ENCODE measurements around the gene SIT1.

The SIT1 gene

DNA sequence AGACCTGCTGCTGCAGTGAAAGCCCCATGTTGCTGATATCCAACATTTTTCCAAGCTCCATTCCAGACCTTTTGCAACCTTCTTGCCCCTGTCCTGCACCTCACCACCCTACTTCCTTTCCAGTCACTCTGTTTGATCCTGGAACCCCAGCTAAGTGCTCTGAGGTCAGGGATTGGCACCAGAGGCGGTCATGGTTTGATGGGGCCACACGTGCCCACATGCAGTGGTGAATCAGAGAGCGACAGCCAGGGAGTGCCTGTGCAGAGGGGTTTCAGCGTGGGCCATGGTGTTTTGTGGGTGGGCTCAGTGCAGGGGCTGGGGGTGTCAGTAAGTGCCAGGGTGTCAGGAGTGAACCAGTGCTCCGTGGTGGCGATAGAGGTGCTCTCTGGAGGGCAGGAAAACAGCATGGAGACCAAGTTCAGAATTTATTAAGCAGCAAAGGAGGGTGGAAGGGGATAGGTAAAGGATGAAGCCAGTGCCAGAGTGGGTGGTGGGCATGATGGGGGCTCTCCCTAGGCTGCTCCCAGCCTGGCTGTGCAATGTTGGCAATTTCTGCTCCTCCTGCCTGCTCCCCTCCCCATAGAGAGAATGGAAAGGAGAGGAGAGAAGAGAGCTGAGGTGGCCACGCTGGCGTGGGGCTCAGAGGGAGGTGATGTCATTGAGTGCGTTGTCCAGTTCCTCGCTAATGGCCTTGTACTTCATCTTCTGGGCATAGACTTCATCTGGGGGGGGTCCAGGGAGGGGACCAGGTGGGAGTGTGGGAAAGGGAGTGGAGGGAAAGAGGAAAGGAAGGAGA, 32.0 kb upstream of the SIT1 start:
- DNase-seq (ENCODE audit: low read depth): no peak
- TF ChIP-seq, protein P1, sequence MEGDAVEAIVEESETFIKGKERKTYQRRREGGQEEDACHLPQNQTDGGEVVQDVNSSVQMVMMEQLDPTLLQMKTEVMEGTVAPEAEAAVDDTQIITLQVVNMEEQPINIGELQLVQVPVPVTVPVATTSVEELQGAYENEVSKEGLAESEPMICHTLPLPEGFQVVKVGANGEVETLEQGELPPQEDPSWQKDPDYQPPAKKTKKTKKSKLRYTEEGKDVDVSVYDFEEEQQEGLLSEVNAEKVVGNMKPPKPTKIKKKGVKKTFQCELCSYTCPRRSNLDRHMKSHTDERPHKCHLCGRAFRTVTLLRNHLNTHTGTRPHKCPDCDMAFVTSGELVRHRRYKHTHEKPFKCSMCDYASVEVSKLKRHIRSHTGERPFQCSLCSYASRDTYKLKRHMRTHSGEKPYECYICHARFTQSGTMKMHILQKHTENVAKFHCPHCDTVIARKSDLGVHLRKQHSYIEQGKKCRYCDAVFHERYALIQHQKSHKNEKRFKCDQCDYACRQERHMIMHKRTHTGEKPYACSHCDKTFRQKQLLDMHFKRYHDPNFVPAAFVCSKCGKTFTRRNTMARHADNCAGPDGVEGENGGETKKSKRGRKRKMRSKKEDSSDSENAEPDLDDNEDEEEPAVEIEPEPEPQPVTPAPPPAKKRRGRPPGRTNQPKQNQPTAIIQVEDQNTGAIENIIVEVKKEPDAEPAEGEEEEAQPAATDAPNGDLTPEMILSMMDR (conservative IDR thresholded peaks at IDR 0.05; ENCODE audit: low read depth, low read length): no peak
- no peak overlapping the region for H3K4me3 ChIP-seq (ENCODE audit: low read length)

DNA sequence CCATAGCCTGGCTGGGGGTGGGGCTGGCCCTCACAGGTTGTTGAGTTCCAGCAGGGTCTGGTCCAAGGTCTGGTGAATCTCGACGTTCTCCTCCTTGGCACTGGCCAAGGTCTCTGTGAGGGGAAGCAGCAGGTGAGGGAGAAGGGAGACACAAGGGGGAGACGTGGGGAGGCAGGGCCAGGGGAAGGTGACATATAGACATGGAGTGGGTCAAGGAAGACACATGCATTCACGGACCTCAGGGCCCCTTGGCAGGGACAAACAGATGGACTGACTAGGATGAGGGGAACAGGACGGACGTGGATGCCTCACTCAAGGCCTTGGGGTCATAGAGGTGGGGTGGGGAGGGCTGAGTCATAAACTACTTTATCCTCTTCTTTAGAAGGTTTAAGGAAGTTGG, 31.3 kb upstream of the SIT1 start:
- TF ChIP-seq, protein P1 (conservative IDR thresholded peaks at IDR 0.05; ENCODE audit: low read depth, low read length): no peak
- DNase-seq (ENCODE audit: low read depth): no peak
- H3K4me3 ChIP-seq (ENCODE audit: low read length): no peak overlapping the region

DNA sequence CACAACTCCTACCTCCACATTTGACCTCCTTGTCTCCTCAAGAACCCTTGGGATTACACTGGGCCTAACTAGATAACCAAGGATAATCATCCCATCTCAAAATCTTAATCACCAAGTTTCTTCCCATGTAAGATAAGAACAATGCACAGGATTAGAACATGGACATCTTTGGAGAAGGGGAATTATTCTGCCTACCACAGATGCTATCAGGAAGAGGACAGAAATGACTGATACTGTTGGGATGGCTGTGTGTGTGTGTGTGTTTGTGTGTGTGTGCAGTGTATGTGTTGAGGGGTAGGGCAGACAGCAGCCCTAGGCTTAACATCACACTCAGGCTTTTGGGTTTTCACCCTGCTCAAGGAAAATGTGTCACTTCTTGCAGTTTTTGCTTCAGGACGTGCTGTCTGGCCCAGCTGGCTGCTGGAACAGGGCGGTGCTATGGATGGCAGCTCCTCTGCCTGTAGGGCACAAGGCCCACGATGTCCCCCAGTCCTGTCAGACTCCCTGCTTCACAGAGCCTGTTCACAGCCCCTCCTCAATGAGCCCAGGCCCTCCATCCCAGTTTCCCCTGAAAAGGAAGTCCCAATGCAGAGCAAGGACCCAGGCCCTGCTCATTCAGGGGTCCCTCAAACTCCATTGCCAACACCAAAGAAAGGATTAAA, 30.7 kb upstream of the SIT1 start:
- TF ChIP-seq, protein P1 (conservative IDR thresholded peaks at IDR 0.05; ENCODE audit: low read depth, low read length): no peak
- no peak for DNase-seq (ENCODE audit: low read depth)
- no peak overlapping the region for H3K4me3 ChIP-seq (ENCODE audit: low read length)

DNA sequence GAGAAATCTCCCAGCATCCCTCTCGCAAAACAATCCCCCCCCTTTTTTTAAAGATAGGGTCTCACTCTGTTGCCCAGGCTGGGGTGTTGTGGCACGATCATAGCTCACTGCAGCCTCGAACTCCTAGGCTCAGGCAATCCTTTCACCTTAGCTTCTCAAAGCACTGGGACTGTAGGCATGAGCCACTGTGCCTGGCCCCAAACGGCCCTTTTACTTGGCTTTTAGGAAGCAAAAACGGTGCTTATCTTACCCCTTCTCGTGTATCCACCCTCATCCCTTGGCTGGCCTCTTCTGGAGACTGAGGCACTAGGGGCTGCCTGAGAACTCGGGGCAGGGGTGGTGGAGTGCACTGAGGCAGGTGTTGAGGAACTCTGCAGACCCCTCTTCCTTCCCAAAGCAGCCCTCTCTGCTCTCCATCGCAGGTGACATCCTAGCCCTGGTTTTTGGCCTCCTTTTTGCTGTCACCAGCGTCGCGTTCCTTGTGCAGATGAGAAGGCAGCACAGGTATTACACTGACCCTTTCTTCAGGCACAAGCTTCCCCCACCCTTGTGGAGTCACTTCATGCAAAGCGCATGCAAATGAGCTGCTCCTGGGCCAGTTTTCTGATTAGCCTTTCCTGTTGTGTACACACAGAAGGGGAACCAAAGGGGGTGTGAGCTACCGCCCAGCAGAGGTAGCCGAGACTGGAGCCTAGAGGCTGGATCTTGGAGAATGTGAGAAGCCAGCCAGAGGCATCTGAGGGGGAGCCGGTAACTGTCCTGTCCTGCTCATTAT, 29.8 kb upstream of the SIT1 start:
- no peak for DNase-seq (ENCODE audit: low read depth)
- H3K4me3 ChIP-seq (ENCODE audit: low read length): no peak overlapping the region
- TF ChIP-seq, protein P1 (conservative IDR thresholded peaks at IDR 0.05; ENCODE audit: low read depth, low read length): no peak

DNA sequence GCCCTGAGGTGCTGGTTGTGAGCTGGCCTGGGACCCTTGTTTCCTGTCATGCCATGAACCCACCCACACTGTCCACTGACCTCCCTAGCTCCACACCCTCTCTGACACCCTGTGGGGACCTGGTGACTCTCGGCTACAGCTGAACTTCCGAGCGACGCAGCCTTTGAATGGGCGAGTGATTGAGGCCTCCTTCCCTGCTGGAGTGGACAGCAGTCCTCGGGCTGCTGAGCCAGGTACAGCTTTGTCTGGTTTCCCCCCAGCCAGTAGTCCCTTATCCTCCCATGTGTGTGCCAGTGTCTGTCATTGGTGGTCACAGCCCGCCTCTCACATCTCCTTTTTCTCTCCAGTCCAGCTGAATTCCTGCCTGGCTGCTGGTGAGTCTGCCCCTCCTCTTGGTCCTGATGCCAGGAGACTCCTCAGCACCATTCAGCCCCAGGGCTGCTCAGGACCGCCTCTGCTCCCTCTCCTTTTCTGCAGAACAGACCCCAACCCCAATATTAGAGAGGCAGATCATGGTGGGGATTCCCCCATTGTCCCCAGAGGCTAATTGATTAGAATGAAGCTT, 29.1 kb upstream of the SIT1 start:
- H3K4me3 ChIP-seq (ENCODE audit: low read length): no peak overlapping the region
- TF ChIP-seq, protein P1 (conservative IDR thresholded peaks at IDR 0.05; ENCODE audit: low read depth, low read length): no peak
- no peak for DNase-seq (ENCODE audit: low read depth)

DNA sequence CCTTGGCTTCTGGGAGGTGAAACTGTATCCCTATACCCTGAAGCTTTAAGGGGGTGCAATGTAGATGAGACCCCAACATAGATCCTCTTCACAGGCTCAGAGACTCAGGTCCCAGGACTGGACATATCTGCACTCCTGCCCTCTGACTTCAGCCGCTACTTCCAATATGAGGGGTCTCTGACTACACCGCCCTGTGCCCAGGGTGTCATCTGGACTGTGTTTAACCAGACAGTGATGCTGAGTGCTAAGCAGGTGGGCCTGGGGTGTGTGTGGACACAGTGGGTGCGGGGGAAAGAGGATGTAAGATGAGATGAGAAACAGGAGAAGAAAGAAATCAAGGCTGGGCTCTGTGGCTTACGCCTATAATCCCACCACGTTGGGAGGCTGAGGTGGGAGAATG, 28.4 kb upstream of the SIT1 start:
- TF ChIP-seq, protein P1 (conservative IDR thresholded peaks at IDR 0.05; ENCODE audit: low read depth, low read length): no peak
- DNase-seq (ENCODE audit: low read depth): no peak
- H3K4me3 ChIP-seq (ENCODE audit: low read length): no peak overlapping the region

All from retinal pigment epithelial cell (primary cell).